Neural cell (in vitro differentiated cells): ENCODE results near the gene PSMB7. TPM values are rescaled to one million over a fixed set of nuclear protein-coding genes. Genes with fewer than 3 reads are reported as not detected.

Experiments used
- H2AFZ ChIP-seq: fragments of 200-600, 300-800 bp; sonication (generic), shearing (Covaris generic); 2 replicates; pipeline ENCODE4 v1.6.0; 2014; ENCODE audit warnings: low read depth, mild to moderate bottlenecking, antibody characterized with exemption, low read length, moderate library complexity
- H3F3A ChIP-seq: fragments of 200-600 bp; shearing (Covaris generic); 2 replicates; pipeline ENCODE4 v1.6.1; 2016; ENCODE audit warnings: mild to moderate bottlenecking, moderate library complexity, mixed read lengths, antibody characterized with exemption, low read length; ENCODE audit not compliant: insufficient read depth, poor library complexity, severe bottlenecking
- H3K27ac ChIP-seq: fragments of 200-600, 300-800 bp; sonication (generic), shearing (Covaris generic); 2 replicates; pipeline ENCODE4 v1.5.1; 2014; ENCODE audit warnings: mild to moderate bottlenecking, low read length, moderate library complexity
- H3K27me3 ChIP-seq: fragments of 300-800, 200-600 bp; sonication (generic), shearing (Covaris generic); 2 replicates; pipeline ENCODE4 v1.6.0; 2014; ENCODE audit warnings: mild to moderate bottlenecking, low read depth, low read length, moderate library complexity; ENCODE audit not compliant: insufficient read depth
- H3K36me3 ChIP-seq: fragments of 300-800, 200-600 bp; sonication (generic), shearing (Covaris generic); 2 replicates; pipeline ENCODE4 v1.5.1; 2014; ENCODE audit warnings: mild to moderate bottlenecking, antibody characterized with exemption, low read length, moderate library complexity; ENCODE audit not compliant: insufficient read depth
- H3K4me2 ChIP-seq: fragments of 300-800, 200-600 bp; sonication (generic), shearing (Covaris generic); 2 replicates; pipeline ENCODE4 v1.6.0; 2014; ENCODE audit warnings: mild to moderate bottlenecking, low read length
- H3K4me3 ChIP-seq: fragments of 300-800, 200-600 bp; sonication (generic), shearing (Covaris generic); 2 replicates; pipeline ENCODE4 v1.5.1; 2014; ENCODE audit warnings: mild to moderate bottlenecking, low read length, moderate library complexity
- H3K79me2 ChIP-seq: fragments of 200-600 bp; shearing (Covaris generic); replicated peaks from 2 replicates; pipeline ENCODE4 v1.6.0; 2014; ENCODE audit warnings: mild to moderate bottlenecking, low read length, moderate library complexity; ENCODE audit not compliant: insufficient read depth
- H3K9ac ChIP-seq: fragments of 300-800, 200-600 bp; sonication (generic), shearing (Covaris generic); 2 replicates; pipeline ENCODE4 v1.6.1; 2016; ENCODE audit warnings: mild to moderate bottlenecking, low read length, mixed read lengths
- H3K9me2 ChIP-seq: fragments of 200-600 bp; shearing (Covaris generic); 2 replicates; pipeline ENCODE4 v1.6.1; 2016; ENCODE audit warnings: mild to moderate bottlenecking, low read length, mixed read lengths; ENCODE audit not compliant: insufficient read depth
- H3K9me3 ChIP-seq: fragments of 200-600, 300-800 bp; sonication (generic), shearing (Covaris generic); 2 replicates; pipeline ENCODE4 v1.6.1; 2016; ENCODE audit warnings: mild to moderate bottlenecking, mixed run types, low read length, moderate library complexity, mixed read lengths
- H4K20me1 ChIP-seq: fragments of 200-600 bp; shearing (Covaris generic); 2 replicates; pipeline ENCODE4 v1.6.1; 2016; ENCODE audit warnings: mild to moderate bottlenecking, mixed run types; ENCODE audit not compliant: insufficient read depth
- EP300 ChIP-seq: fragments of 450-650 bp; conservative IDR thresholded peaks from 2 replicates; pipeline ENCODE4 v1.6.1; 2014; ENCODE audit warnings: antibody characterized with exemption, mild to moderate bottlenecking, moderate library complexity; ENCODE audit not compliant: poor library complexity, severe bottlenecking
- EZH2 ChIP-seq: fragments of 200-600, 300-800 bp; shearing (Covaris generic), sonication (generic); IDR thresholded peaks from 2 replicates; pipeline ENCODE4 v1.6.1; 2014; ENCODE audit warnings: antibody characterized with exemption, low read length, borderline replicate concordance, mild to moderate bottlenecking; ENCODE audit not compliant: insufficient read depth, poor library complexity, severe bottlenecking
- MXI1 ChIP-seq: fragments of 450-650 bp; conservative IDR thresholded peaks from 2 replicates; pipeline ENCODE4 v1.6.1; 2014; ENCODE audit warnings: antibody characterized with exemption, mild to moderate bottlenecking; ENCODE audit not compliant: poor library complexity, severe bottlenecking
- POLR2AphosphoS5 ChIP-seq: IDR thresholded peaks from 2 replicates; pipeline ENCODE4 v1.6.1; 2012
- RAD21 ChIP-seq: fragments of 450-650 bp; conservative IDR thresholded peaks from 2 replicates; pipeline ENCODE4 v1.6.1; 2014; ENCODE audit warnings: antibody characterized with exemption, mild to moderate bottlenecking, moderate library complexity
- SMC3 ChIP-seq: fragments of 450-650 bp; conservative IDR thresholded peaks from 2 replicates; pipeline ENCODE4 v1.6.1; 2014; ENCODE audit warnings: antibody characterized with exemption, mild to moderate bottlenecking, moderate library complexity; ENCODE audit not compliant: poor library complexity
- TAF1 ChIP-seq: IDR thresholded peaks from 2 replicates; pipeline ENCODE4 v1.6.1; 2012; ENCODE audit warnings: low read depth
- polyA plus RNA-seq: library from polyadenylated mRNA; depleted of rRNA; stranded (reverse); fragments of >200 nt; gene quantifications from 2 replicates; pipeline ENCODE4 v1.2.3, GENCODE V29; 2014
- TF ChIP-seq, protein P1 (sequence below): fragments of 450-650 bp; IDR thresholded peaks from 2 replicates; pipeline ENCODE4 v1.5.1; 2014; ENCODE audit warnings: antibody characterized with exemption, mild to moderate bottlenecking, moderate library complexity; ENCODE audit not compliant: poor library complexity, severe bottlenecking
- TF ChIP-seq, protein P2 (sequence below): IDR thresholded peaks from 2 replicates; pipeline ENCODE4 v1.6.1; 2012; ENCODE audit warnings: borderline replicate concordance

The PSMB7 gene
- polyA plus RNA-seq, 1 donor from 2014 or later = 363 TPM

DNA sequence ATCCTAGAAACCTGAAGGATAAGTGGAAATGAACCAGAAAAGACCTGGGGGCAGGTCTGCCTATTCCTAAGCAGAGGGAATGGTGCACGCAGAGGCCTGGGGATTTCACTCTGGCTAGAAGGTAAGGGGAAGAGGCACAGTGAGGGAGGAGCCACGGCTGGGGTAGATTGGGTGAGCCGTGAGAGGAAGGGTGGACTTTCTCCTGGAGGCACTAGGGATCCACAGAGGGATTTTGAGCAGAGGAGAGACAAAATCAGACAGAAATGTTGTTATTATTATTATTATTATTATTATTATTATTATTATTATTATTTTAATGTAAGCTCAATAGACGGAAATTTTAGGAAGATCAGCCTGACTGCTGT is 32.0 kb upstream of the PSMB7 start:
- no peaks in the 10 kb centered on the region for H3K9me3 ChIP-seq
- no peaks in the 10 kb centered on the region for H3K36me3 ChIP-seq
- no peak for TF ChIP-seq SMC3
- TF ChIP-seq, protein P1, sequence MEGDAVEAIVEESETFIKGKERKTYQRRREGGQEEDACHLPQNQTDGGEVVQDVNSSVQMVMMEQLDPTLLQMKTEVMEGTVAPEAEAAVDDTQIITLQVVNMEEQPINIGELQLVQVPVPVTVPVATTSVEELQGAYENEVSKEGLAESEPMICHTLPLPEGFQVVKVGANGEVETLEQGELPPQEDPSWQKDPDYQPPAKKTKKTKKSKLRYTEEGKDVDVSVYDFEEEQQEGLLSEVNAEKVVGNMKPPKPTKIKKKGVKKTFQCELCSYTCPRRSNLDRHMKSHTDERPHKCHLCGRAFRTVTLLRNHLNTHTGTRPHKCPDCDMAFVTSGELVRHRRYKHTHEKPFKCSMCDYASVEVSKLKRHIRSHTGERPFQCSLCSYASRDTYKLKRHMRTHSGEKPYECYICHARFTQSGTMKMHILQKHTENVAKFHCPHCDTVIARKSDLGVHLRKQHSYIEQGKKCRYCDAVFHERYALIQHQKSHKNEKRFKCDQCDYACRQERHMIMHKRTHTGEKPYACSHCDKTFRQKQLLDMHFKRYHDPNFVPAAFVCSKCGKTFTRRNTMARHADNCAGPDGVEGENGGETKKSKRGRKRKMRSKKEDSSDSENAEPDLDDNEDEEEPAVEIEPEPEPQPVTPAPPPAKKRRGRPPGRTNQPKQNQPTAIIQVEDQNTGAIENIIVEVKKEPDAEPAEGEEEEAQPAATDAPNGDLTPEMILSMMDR = no peak
- no peak for TF ChIP-seq MXI1
- TF ChIP-seq EZH2 = no peak
- no peak for TF ChIP-seq EP300
- TF ChIP-seq, protein P2, sequence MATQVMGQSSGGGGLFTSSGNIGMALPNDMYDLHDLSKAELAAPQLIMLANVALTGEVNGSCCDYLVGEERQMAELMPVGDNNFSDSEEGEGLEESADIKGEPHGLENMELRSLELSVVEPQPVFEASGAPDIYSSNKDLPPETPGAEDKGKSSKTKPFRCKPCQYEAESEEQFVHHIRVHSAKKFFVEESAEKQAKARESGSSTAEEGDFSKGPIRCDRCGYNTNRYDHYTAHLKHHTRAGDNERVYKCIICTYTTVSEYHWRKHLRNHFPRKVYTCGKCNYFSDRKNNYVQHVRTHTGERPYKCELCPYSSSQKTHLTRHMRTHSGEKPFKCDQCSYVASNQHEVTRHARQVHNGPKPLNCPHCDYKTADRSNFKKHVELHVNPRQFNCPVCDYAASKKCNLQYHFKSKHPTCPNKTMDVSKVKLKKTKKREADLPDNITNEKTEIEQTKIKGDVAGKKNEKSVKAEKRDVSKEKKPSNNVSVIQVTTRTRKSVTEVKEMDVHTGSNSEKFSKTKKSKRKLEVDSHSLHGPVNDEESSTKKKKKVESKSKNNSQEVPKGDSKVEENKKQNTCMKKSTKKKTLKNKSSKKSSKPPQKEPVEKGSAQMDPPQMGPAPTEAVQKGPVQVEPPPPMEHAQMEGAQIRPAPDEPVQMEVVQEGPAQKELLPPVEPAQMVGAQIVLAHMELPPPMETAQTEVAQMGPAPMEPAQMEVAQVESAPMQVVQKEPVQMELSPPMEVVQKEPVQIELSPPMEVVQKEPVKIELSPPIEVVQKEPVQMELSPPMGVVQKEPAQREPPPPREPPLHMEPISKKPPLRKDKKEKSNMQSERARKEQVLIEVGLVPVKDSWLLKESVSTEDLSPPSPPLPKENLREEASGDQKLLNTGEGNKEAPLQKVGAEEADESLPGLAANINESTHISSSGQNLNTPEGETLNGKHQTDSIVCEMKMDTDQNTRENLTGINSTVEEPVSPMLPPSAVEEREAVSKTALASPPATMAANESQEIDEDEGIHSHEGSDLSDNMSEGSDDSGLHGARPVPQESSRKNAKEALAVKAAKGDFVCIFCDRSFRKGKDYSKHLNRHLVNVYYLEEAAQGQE = no peak
- no peak for TF ChIP-seq POLR2AphosphoS5
- TF ChIP-seq TAF1 = no peak
- no peak for TF ChIP-seq RAD21
- peaks cover 17% of the 10 kb centered on the region for H3K27me3 ChIP-seq
- no peak overlapping the region for H3K4me2 ChIP-seq
- no peaks in the 10 kb centered on the region for H4K20me1 ChIP-seq
- H3K79me2 ChIP-seq = no peaks in the 10 kb centered on the region
- no peak overlapping the region for H2AFZ ChIP-seq
- no peak overlapping the region for H3K4me3 ChIP-seq
- H3K27ac ChIP-seq = no peak overlapping the region
- H3K9me2 ChIP-seq = no peaks in the 10 kb centered on the region
- no peak overlapping the region for H3K9ac ChIP-seq
- no peaks in the 10 kb centered on the region for H3F3A ChIP-seq

DNA sequence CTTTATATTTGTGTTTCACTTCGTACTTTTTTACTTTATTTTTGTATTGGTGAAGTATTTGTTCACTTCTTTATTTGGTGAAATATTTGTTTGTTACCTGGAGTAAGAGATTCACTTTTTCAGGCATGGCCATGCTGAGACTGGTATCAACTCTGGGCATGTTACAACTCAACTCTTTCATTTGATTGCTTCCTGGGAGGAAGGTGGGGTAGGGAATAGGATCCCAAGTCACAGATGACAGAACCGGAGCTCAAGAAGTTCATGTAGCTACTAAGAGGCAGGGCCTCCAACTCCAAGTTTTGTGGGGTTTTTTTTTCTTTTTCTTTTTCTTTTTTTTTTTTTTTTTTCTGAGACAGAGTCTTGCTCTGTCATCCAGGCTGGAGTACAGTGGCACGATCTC is 28.9 kb upstream of the PSMB7 start:
- no peaks in the 10 kb centered on the region for H4K20me1 ChIP-seq
- no peaks in the 10 kb centered on the region for H3K9me3 ChIP-seq
- H3K9me2 ChIP-seq = no peaks in the 10 kb centered on the region
- no peak overlapping the region for H3K4me2 ChIP-seq
- H3K9ac ChIP-seq = no peak overlapping the region
- H3K36me3 ChIP-seq = no peaks in the 10 kb centered on the region
- H3K4me3 ChIP-seq = no peak overlapping the region
- H3F3A ChIP-seq = no peaks in the 10 kb centered on the region
- H3K79me2 ChIP-seq = no peaks in the 10 kb centered on the region
- no peak overlapping the region for H2AFZ ChIP-seq
- H3K27ac ChIP-seq = no peak overlapping the region
- H3K27me3 ChIP-seq = no peaks in the 10 kb centered on the region
- TF ChIP-seq TAF1 = no peak
- TF ChIP-seq RAD21 = no peak
- TF ChIP-seq MXI1 = no peak
- TF ChIP-seq EP300 = no peak
- no peak for TF ChIP-seq POLR2AphosphoS5
- no peak for TF ChIP-seq SMC3
- TF ChIP-seq, protein P2 = no peak
- TF ChIP-seq EZH2 = no peak
- TF ChIP-seq, protein P1 = no peak
